Measurements from ENCODE around the gene AHCTF1.

AHCTF1 gene

GRCh38 chr1:246789454-246790339 lies 142.1 kb downstream of the AHCTF1 start:
- no peak for TF ChIP-seq CTCF (IDR thresholded peaks at IDR 0.05; ENCODE audit: low read length, missing control alignments)
- no peak overlapping the region for H3K4me3 ChIP-seq (replicated peaks; ENCODE audit: low read depth, low read length)
- no peak for DNase-seq (ENCODE audit: low read depth)
